Measurements from ENCODE around the gene DCAF11.

The DCAF11 gene

DNA sequence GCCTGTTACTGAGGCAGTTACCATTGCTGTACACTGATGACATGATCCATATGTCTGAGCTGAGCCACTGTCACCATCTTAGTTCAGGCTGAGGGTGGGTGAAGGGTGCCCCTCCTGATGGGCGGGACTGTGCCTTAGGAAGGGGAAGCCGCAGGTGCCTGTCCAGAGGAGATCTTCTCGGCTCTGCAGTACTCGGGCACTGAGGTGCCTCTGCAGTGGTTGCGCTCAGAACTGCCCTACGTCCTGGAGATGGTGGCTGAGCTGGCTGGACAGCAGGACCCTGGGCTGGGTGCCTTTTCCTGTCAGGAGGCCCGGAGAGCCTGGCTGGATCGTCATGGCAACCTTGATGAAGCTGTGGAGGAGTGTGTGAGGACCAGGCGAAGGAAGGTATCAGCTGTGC lies 36.4 kb downstream of the DCAF11 start:
- no peak for DNase-seq
- TF ChIP-seq POLR2A (IDR thresholded peaks at IDR 0.05; ENCODE audit: low read length) (no peak), GATA1 (IDR thresholded peaks at IDR 0.05; ENCODE audit: low read depth, low read length) (no peak)

DNA sequence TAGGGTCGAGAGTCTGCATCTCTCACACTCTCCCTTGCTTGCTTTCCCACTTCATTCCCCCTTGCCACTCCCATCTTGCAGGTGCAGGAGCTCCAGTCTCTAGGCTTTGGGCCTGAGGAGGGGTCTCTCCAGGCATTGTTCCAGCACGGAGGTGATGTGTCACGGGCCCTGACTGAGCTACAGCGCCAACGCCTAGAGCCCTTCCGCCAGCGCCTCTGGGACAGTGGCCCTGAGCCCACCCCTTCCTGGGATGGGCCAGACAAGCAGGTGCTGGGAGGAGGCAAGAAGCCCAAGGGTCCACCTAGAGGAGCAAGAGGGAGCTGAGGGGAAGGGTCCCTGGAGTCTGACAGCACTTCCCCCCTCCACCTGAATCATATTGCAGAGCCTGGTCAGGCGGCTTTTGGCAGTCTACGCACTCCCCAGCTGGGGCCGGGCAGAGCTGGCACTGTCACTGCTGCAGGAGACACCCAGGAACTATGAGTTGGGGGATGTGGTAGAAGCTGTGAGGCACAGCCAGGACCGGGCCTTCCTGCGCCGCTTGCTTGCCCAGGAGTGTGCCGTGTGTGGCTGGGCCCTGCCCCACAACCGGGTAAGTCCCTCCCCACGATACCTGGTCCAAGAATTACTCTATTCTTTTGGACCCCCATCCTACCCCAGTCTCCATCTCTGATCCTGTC lies 37.0 kb downstream of the DCAF11 start:
- no peak for TF ChIP-seq GATA1 (IDR thresholded peaks at IDR 0.05; ENCODE audit: low read depth, low read length)
- no peak for TF ChIP-seq POLR2A (IDR thresholded peaks at IDR 0.05; ENCODE audit: low read length)
- no peak for DNase-seq

DNA sequence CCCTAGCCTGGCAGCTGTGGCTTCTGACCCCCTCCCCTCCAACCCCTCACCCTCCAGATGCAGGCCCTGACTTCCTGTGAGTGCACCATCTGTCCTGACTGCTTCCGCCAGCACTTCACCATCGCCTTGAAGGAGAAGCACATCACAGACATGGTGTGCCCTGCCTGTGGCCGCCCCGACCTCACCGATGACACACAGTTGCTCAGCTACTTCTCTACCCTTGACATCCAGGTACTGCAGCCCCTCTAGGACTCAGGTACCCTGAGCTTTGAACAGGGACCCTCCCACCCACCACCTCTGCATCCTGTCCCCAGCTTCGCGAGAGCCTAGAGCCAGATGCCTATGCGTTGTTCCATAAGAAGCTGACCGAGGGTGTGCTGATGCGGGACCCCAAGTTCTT lies 40.5 kb downstream of the DCAF11 start:
- DNase-seq, result no peak
- TF ChIP-seq GATA1 (IDR thresholded peaks at IDR 0.05; ENCODE audit: low read depth, low read length), result no peak
- no peak for TF ChIP-seq POLR2A (IDR thresholded peaks at IDR 0.05; ENCODE audit: low read length)

GRCh38 chr14:24156840-24157239 lies 42.3 kb downstream of the DCAF11 start:
- TF ChIP-seq POLR2A (IDR thresholded peaks at IDR 0.05; ENCODE audit: low read length) (no peak), GATA1 (IDR thresholded peaks at IDR 0.05; ENCODE audit: low read depth, low read length) (no peak)
- DNase-seq, result no peak

GRCh38 chr14:24157331-24157730 lies 42.8 kb downstream of the DCAF11 start:
- no peak for DNase-seq
- TF ChIP-seq POLR2A (IDR thresholded peaks at IDR 0.05; ENCODE audit: low read length), result no peak
- no peak for TF ChIP-seq GATA1 (IDR thresholded peaks at IDR 0.05; ENCODE audit: low read depth, low read length)

DNA sequence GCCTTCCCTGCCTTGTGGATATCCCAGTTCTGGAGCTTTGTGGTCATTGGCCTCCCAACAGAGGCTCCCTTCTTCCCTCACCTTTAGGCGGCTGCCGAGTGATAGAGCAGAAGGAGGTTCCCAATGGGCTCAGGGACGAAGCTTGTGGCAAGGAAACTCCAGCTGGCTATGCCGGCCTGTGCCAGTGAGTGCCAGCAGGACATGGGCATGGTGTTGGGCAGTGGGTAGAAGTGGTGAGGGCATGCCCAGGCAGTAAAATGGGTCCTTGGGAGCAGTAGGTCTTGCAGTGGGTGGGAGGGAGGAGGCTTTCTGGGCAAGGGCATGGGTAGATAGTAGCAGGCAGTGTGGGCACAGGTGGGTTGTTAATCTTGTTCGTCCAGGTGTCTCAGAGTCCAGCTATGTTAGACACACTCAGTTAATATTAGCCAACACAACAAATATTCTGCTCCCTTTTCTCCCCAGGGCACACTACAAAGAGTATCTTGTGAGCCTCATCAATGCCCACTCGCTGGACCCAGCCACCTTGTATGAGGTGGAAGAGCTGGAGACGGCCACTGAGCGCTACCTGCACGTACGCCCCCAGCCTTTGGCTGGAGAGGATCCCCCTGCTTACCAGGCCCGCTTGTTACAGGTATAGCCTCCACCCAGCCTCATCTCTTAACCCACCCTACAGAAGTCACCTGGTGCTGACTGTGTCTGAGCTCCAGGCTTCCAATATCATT lies 45.4 kb downstream of the DCAF11 start:
- no peak for DNase-seq
- TF ChIP-seq POLR2A (IDR thresholded peaks at IDR 0.05; ENCODE audit: low read length) (no peak), GATA1 (IDR thresholded peaks at IDR 0.05; ENCODE audit: low read depth, low read length) (no peak)

DNA sequence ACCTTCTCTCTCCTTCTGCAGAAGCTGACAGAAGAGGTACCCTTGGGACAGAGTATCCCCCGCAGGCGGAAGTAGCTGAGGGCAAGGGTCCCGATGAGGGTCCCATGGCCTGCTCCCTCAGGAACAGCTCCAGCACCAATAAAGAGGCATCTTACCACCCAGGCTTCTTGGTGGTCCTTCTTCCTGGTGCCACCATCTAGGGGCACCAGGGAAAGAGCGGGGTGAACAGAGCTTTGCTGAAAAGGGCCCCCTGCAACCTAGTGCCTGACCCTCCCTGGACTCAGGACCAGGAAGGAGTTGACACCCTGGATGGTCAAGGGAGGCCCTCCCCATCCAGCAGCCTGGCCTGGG lies 45.9 kb downstream of the DCAF11 start:
- no peak for TF ChIP-seq GATA1 (IDR thresholded peaks at IDR 0.05; ENCODE audit: low read depth, low read length)
- no peak for DNase-seq

DNA sequence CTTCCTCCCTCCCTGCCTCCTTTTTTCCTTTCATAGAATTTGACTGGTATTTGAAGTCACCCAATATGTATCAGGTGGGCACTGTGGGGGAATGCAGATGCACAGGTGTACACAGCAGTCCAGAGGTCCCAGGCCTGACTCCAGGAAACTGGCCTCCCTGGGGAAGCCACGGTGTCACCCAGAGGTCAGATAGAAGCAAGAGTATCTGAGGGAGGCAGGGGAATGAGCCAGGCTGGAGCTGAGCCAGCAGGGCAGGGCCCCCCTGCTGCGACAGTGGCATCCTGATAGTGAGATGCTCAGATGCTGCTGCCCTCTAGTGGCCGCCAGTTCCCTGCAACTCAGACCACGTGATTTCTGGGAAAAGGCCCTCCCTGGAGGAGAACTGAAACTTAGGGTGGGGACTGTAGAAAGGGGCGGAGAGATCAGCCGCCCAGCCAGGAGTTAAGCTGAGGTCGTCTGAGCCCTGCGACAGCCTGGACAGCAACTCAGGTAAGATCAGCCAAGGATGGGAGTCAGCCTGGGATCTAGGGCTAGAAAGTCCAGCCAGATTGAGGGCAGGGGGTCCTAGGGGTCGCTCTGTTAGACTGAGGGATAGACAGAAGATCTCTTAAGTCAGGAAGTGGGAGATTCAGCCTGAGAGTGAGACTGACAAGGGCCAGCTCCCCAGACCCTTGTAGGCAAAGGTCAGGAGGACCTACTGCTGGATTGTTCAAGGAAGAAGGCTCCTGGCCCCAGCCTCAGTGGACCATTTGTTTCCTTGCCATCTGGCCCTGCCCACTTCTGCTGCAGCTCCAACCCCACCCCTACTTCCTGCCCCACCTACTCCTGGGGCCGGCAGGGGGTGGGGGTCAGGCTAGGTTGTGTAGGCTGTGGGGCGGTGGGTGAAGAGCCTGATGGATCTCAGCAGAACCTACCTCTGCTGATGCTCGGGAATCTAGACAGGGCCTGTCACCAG lies 46.5 kb downstream of the DCAF11 start, which contains the start of gene IRF9:
TSS of gene IRF9 (plus strand) at position 416 of the 955 bp plus-strand sequence. CDS start 880 bp downstream, outside the sequence.
- no peak for TF ChIP-seq GATA1 (IDR thresholded peaks at IDR 0.05; ENCODE audit: low read depth, low read length)
- TF ChIP-seq POLR2A (IDR thresholded peaks at IDR 0.05; ENCODE audit: low read length), result peak; percentile 88

DNA sequence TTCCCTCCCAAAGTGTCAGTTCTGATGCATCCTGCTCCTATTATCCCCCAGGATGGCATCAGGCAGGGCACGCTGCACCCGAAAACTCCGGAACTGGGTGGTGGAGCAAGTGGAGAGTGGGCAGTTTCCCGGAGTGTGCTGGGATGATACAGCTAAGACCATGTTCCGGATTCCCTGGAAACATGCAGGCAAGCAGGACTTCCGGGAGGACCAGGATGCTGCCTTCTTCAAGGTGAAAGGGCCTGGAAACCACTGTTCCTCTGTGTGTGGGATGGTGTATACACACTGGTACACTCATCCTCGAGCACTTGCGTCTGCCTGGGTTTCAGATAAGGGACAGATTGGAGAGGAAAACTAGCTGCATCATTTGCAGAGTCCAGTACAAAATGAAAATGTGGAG lies 47.5 kb downstream of the DCAF11 start:
- TF ChIP-seq POLR2A (IDR thresholded peaks at IDR 0.05; ENCODE audit: low read length) (no peak), GATA1 (IDR thresholded peaks at IDR 0.05; ENCODE audit: low read depth, low read length) (no peak)
- DNase-seq, result peak; percentile 26 to 43

More for the DNA sequence above, 46.5 kb downstream of the DCAF11 start, which contains the start of gene IRF9:
- peak; percentile 99 to 100 for DNase-seq

DNA sequence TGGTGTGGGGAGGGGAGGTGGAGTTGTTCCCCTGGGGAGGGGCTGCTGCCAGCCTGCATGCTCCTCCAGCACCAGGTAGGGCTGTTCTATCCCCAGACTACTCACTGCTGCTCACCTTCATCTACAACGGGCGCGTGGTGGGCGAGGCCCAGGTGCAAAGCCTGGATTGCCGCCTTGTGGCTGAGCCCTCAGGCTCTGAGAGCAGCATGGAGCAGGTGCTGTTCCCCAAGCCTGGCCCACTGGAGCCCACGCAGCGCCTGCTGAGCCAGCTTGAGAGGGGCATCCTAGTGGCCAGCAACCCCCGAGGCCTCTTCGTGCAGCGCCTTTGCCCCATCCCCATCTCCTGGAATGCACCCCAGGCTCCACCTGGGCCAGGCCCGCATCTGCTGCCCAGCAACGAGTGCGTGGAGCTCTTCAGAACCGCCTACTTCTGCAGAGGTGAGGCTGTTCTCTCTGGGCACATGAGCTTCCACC lies 50.0 kb downstream of the DCAF11 start:
- TF ChIP-seq GATA1 (IDR thresholded peaks at IDR 0.05; ENCODE audit: low read depth, low read length) (no peak), POLR2A (IDR thresholded peaks at IDR 0.05; ENCODE audit: low read length) (no peak)
- DNase-seq, result no peak

DNA sequence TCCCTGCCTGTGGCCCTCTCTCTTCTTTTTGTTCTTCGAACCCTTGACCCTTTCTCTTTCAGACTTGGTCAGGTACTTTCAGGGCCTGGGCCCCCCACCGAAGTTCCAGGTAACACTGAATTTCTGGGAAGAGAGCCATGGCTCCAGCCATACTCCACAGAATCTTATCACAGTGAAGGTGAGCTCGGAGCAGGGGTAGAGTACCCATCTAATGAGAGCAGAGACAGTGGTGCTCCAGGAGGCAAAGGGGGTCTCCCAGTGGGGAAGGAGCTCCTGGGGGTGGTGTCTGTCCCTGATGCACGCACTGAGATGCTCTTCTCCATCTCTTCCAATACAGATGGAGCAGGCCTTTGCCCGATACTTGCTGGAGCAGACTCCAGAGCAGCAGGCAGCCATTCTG lies 51.2 kb downstream of the DCAF11 start:
- no peak for DNase-seq
- TF ChIP-seq GATA1 (IDR thresholded peaks at IDR 0.05; ENCODE audit: low read depth, low read length), result no peak
- TF ChIP-seq POLR2A (IDR thresholded peaks at IDR 0.05; ENCODE audit: low read length), result no peak

- TF ChIP-seq GATA1 (IDR thresholded peaks at IDR 0.05; ENCODE audit: low read depth, low read length) (no peak), POLR2A (IDR thresholded peaks at IDR 0.05; ENCODE audit: low read length) (no peak)
- peak in 1 of 2 experiments; percentile 61 for DNase-seq
Observed at GRCh38 chr14:24167469-24168114, 53.0 kb downstream of the DCAF11 start.

Measured in erythroblast (primary cell).